Measurements from ENCODE around the gene ADAMTSL3. TPM values are rescaled to one million over a fixed set of nuclear protein-coding genes. Genes with fewer than 3 reads are reported as not detected.
A peak's percentile ranks its signal among the peaks of the same experiment; 100 is the strongest.

ADAMTSL3 gene
- total and polyA plus RNA-seq, 7 donors: 0.60 to 40.7 (median 32.6) TPM; not detected in 1

- intact Hi-C loops (cut with DNase I): no loop called here
These were observed 164.7 kb downstream of the ADAMTSL3 start for GRCh38 chr15:83818591-83818990.

GRCh38 chr15:83830381-83830780 is 176.5 kb downstream of the ADAMTSL3 start:
- no peak for DNase-seq
- no peak for TF ChIP-seq EP300 (IDR thresholded peaks at IDR 0.05)
- no peak for TF ChIP-seq CTCF (IDR thresholded peaks at IDR 0.05)
- no peak for TF ChIP-seq POLR2A (IDR thresholded peaks at IDR 0.05)
- no peak for TF ChIP-seq POLR2AphosphoS5 (IDR thresholded peaks at IDR 0.05)
- H3K27ac ChIP-seq: no peak overlapping the region
- H3K27me3 ChIP-seq: no peaks in the 10 kb centered on the region
- intact Hi-C loops (cut with DNase I): no loop called here
- H3K36me3 ChIP-seq: no peaks in the 10 kb centered on the region
- H3K4me3 ChIP-seq: no peak overlapping the region
- no peaks in the 10 kb centered on the region for H3K4me1 ChIP-seq
- no peaks in the 10 kb centered on the region for H3K9me3 ChIP-seq
- 78 to 90% methylated on average over 4 of the region's 4 CpGs for WGBS, 2 donors

More at GRCh38 chr15:83818591-83818990, 164.7 kb downstream of the ADAMTSL3 start:
- Histone ChIP-seq H3K4me1 (peaks cover 0 to 8% (median 4%) of the 10 kb centered on the region in 4 donors), H3K36me3 (peaks cover 0 to 7% (median 2%) of the 10 kb centered on the region in 4 donors), H3K27me3 (no peaks in the 10 kb centered on the region), H3K9me3 (no peaks in the 10 kb centered on the region), H3K4me3 (no peak overlapping the region), H3K27ac (no peak overlapping the region)
- no peak for TF ChIP-seq POLR2AphosphoS5 (IDR thresholded peaks at IDR 0.05)
- no peak for TF ChIP-seq POLR2A (IDR thresholded peaks at IDR 0.05)
- TF ChIP-seq CTCF (IDR thresholded peaks at IDR 0.05): no peak
- WGBS, 2 donors: 84 to 91% methylated on average over 8 of the region's 8 CpGs
- DNase-seq: no peak

GRCh38 chr15:83833569-83833968 is 179.6 kb downstream of the ADAMTSL3 start:
- Histone ChIP-seq H3K36me3 (no peaks in the 10 kb centered on the region), H3K27me3 (no peaks in the 10 kb centered on the region), H3K9me3 (no peaks in the 10 kb centered on the region), H3K27ac (no peak overlapping the region), H3K4me1 (no peaks in the 10 kb centered on the region), H3K4me3 (no peak overlapping the region)
- DNase-seq: no peak
- TF ChIP-seq CTCF (IDR thresholded peaks at IDR 0.05) (no peak), POLR2AphosphoS5 (IDR thresholded peaks at IDR 0.05) (no peak), POLR2A (IDR thresholded peaks at IDR 0.05) (no peak)
- intact Hi-C loops (cut with DNase I): no loop called here
- WGBS, 2 donors: 74 to 82% methylated on average over 4 of the region's 4 CpGs

GRCh38 chr15:83835479-83835878 is 181.6 kb downstream of the ADAMTSL3 start:
- no peak for DNase-seq
- no peak overlapping the region for H3K27ac ChIP-seq
- TF ChIP-seq CTCF (IDR thresholded peaks at IDR 0.05) (no peak), POLR2AphosphoS5 (IDR thresholded peaks at IDR 0.05) (no peak), POLR2A (IDR thresholded peaks at IDR 0.05) (no peak), EP300 (IDR thresholded peaks at IDR 0.05) (no peak)
- no peaks in the 10 kb centered on the region for H3K27me3 ChIP-seq
- WGBS, 2 donors: 65 to 69% methylated on average over 1 of the region's 1 CpG
- no peaks in the 10 kb centered on the region for H3K36me3 ChIP-seq
- H3K9me3 ChIP-seq: no peaks in the 10 kb centered on the region
- no peaks in the 10 kb centered on the region for H3K4me1 ChIP-seq
- intact Hi-C loops (cut with DNase I): no loop called here
- no peak overlapping the region for H3K4me3 ChIP-seq

GRCh38 chr15:83837945-83838571 is 184.1 kb downstream of the ADAMTSL3 start:
- DNase-seq: no peak
- Histone ChIP-seq H3K27ac (no peak overlapping the region), H3K27me3 (no peaks in the 10 kb centered on the region), H3K36me3 (no peaks in the 10 kb centered on the region), H3K4me3 (no peak overlapping the region), H3K4me1 (peaks cover 0 to 11% (median 8%) of the 10 kb centered on the region in 4 donors), H3K9me3 (no peaks in the 10 kb centered on the region)
- 13 to 29% methylated on average over 8 of the region's 8 CpGs for WGBS, 2 donors
- TF ChIP-seq CTCF (IDR thresholded peaks at IDR 0.05) (peak in 1 of 4 experiments; percentile 30), POLR2AphosphoS5 (IDR thresholded peaks at IDR 0.05) (no peak)
- intact Hi-C loops (cut with DNase I): no loop called here

Measured in sigmoid colon (tissue), 7 donors.